Skeletal muscle tissue (tissue), 4 donors: ENCODE measurements around the gene NR5A1. TPM values are rescaled to one million over a fixed set of nuclear protein-coding genes. Genes with fewer than 3 reads are reported as not detected.

Experiments
- H3K27ac ChIP-seq: one replicate; pipeline ENCODE4 v1.7.0; 2013; ENCODE audit warnings: mild to moderate bottlenecking, low read depth, low read length, inconsistent platforms
- H3K27me3 ChIP-seq, 3 donors: one replicate each; pipeline ENCODE4 v1.7.0; 2013; ENCODE audit warnings: low read length in 3 of 3; ENCODE audit not compliant: control insufficient read depth in 3 of 3, insufficient read depth in 3 of 3
- H3K36me3 ChIP-seq, 3 donors: one replicate each; pipeline ENCODE4 v1.7.0; 2013; ENCODE audit warnings: low read length in 3 of 3; ENCODE audit not compliant: control insufficient read depth in 3 of 3, insufficient read depth in 3 of 3
- H3K4me1 ChIP-seq, 3 donors: one replicate each; pipeline ENCODE4 v1.7.0; 2013; ENCODE audit warnings: low read length in 3 of 3, mild to moderate bottlenecking in 3 of 3; ENCODE audit not compliant: control insufficient read depth in 3 of 3, insufficient read depth in 3 of 3
- H3K4me3 ChIP-seq, 3 donors: one replicate each; pipeline ENCODE4 v1.7.0; 2013; ENCODE audit warnings: low read length in 3 of 3
- H3K9ac ChIP-seq, 3 donors: one replicate each; pipeline ENCODE4 v1.7.0; 2013; ENCODE audit warnings: low read length in 3 of 3, mild to moderate bottlenecking in 3 of 3, moderate library complexity in 2 of 3, low read depth in 1 of 3
- H3K9me3 ChIP-seq, 3 donors: one replicate each; pipeline ENCODE4 v1.7.0; 2013; ENCODE audit warnings: low read length in 3 of 3; ENCODE audit not compliant: control insufficient read depth in 3 of 3
- total RNA-seq: library from RNA; depleted of rRNA; stranded (reverse); fragments of >200 nt; gene quantifications from one replicate; pipeline ENCODE4 v1.2.3, GENCODE V29; 2014
- donor health status: Osteomylitis.

The NR5A1 gene
- not detected for total RNA-seq

GRCh38 chr9:124506931-124507879 is at the start of gene NR5A1:
TSS of gene NR5A1 (minus strand) at chr9:124507399. CDS start at chr9:124503395, 4,004 bp downstream.
- Histone ChIP-seq H3K36me3 (no peaks in the 10 kb centered on the region), H3K4me1 (peaks cover 5 to 7% (median 5%) of the 10 kb centered on the region in 3 donors), H3K9ac (no peak within 1 kb of the TSS), H3K4me3 (no peak within 1 kb of the TSS), H3K27ac (no peak within 1 kb of the TSS), H3K9me3 (no peaks in the 10 kb centered on the region), H3K27me3 (peaks cover 34 to 48% (median 37%) of the 10 kb centered on the region in 3 donors)

GRCh38 chr9:124555043-124555442 is 47.8 kb upstream of the NR5A1 start:
- Histone ChIP-seq H3K27me3 (no peaks in the 10 kb centered on the region), H3K27ac (no peak overlapping the region), H3K9ac (no peak overlapping the region), H3K9me3 (no peaks in the 10 kb centered on the region), H3K4me3 (no peak overlapping the region), H3K4me1 (no peaks in the 10 kb centered on the region), H3K36me3 (no peaks in the 10 kb centered on the region)

- H3K27ac ChIP-seq = no peak overlapping the region
- no peak overlapping the region for H3K9ac ChIP-seq
- H3K4me3 ChIP-seq = no peak overlapping the region
- H3K27me3 ChIP-seq = no peaks in the 10 kb centered on the region
- no peaks in the 10 kb centered on the region for H3K36me3 ChIP-seq
- no peaks in the 10 kb centered on the region for H3K4me1 ChIP-seq
- no peaks in the 10 kb centered on the region for H3K9me3 ChIP-seq
Measured at GRCh38 chr9:124553738-124554137, 46.5 kb upstream of the NR5A1 start.

- no peaks in the 10 kb centered on the region for H3K9me3 ChIP-seq
- no peak overlapping the region for H3K27ac ChIP-seq
- H3K27me3 ChIP-seq = no peaks in the 10 kb centered on the region
- H3K4me1 ChIP-seq = no peaks in the 10 kb centered on the region
- no peaks in the 10 kb centered on the region for H3K36me3 ChIP-seq
- H3K9ac ChIP-seq = no peak overlapping the region
- no peak overlapping the region for H3K4me3 ChIP-seq
Measured at GRCh38 chr9:124552273-124552605, 45.0 kb upstream of the NR5A1 start.

GRCh38 chr9:124551472-124552272 is 44.5 kb upstream of the NR5A1 start:
- H3K4me1 ChIP-seq = no peaks in the 10 kb centered on the region
- H3K27me3 ChIP-seq = no peaks in the 10 kb centered on the region
- H3K4me3 ChIP-seq = no peak overlapping the region
- no peak overlapping the region for H3K27ac ChIP-seq
- no peaks in the 10 kb centered on the region for H3K36me3 ChIP-seq
- no peaks in the 10 kb centered on the region for H3K9me3 ChIP-seq
- no peak overlapping the region for H3K9ac ChIP-seq

- Histone ChIP-seq H3K4me3 (no peak overlapping the region), H3K9me3 (no peaks in the 10 kb centered on the region), H3K27ac (no peak overlapping the region), H3K36me3 (no peaks in the 10 kb centered on the region), H3K27me3 (no peaks in the 10 kb centered on the region), H3K4me1 (no peaks in the 10 kb centered on the region), H3K9ac (no peak overlapping the region)
Measured at GRCh38 chr9:124550072-124550471, 42.9 kb upstream of the NR5A1 start.

GRCh38 chr9:124549016-124549415 is 41.8 kb upstream of the NR5A1 start:
- Histone ChIP-seq H3K27me3 (no peaks in the 10 kb centered on the region), H3K9me3 (no peaks in the 10 kb centered on the region), H3K4me3 (no peak overlapping the region), H3K36me3 (no peaks in the 10 kb centered on the region), H3K4me1 (no peaks in the 10 kb centered on the region), H3K9ac (no peak overlapping the region), H3K27ac (no peak overlapping the region)

GRCh38 chr9:124544535-124544934 is 37.3 kb upstream of the NR5A1 start:
- H3K27ac ChIP-seq = no peak overlapping the region
- H3K4me1 ChIP-seq = no peaks in the 10 kb centered on the region
- H3K9me3 ChIP-seq = no peaks in the 10 kb centered on the region
- H3K27me3 ChIP-seq = no peaks in the 10 kb centered on the region
- H3K4me3 ChIP-seq = no peak overlapping the region
- no peak overlapping the region for H3K9ac ChIP-seq
- H3K36me3 ChIP-seq = peaks cover 0 to 3% (median 0%) of the 10 kb centered on the region in 3 donors

GRCh38 chr9:124541824-124542223 is 34.6 kb upstream of the NR5A1 start:
- H3K9me3 ChIP-seq = no peaks in the 10 kb centered on the region
- no peak overlapping the region for H3K4me3 ChIP-seq
- peaks cover 3 to 9% (median 6%) of the 10 kb centered on the region in 3 donors for H3K36me3 ChIP-seq
- no peak overlapping the region for H3K27ac ChIP-seq
- H3K27me3 ChIP-seq = no peaks in the 10 kb centered on the region
- no peaks in the 10 kb centered on the region for H3K4me1 ChIP-seq
- H3K9ac ChIP-seq = no peak overlapping the region

- peaks cover 6 to 12% (median 6%) of the 10 kb centered on the region in 3 donors for H3K36me3 ChIP-seq
- H3K9ac ChIP-seq = no peak overlapping the region
- H3K27ac ChIP-seq = no peak overlapping the region
Measured at GRCh38 chr9:124537926-124538325, 30.7 kb upstream of the NR5A1 start.

More at GRCh38 chr9:124537926-124538325, 30.7 kb upstream of the NR5A1 start:
- Histone ChIP-seq H3K27me3 (no peaks in the 10 kb centered on the region), H3K9me3 (no peaks in the 10 kb centered on the region), H3K4me1 (no peaks in the 10 kb centered on the region), H3K4me3 (no peak overlapping the region)
